K562 (cell line): ENCODE data around the gene RCE1. TPM values are rescaled to one million over a fixed set of nuclear protein-coding genes. Genes with fewer than 3 reads are reported as not detected.

ENCODE experiments used
- ATAC-seq: fragments of 200-7000 bp; cut with Tn5 transposase; 3 replicates; pipeline ENCODE4 v1.9.1; 2020; ENCODE audit warnings: moderate library complexity
- BruUV-seq: library from RNA; stranded (reverse); fragments of 400-500 nt; replicated peaks from 2 replicates; lab custom pipeline; 2021; lab: Mats Ljungman, UMichigan
- CTCF ChIA-PET: fragments of 300-600 bp; formaldehyde crosslinking; extraction: SDS; loops from one replicate; lab custom pipeline; 2021; ENCODE audit warnings: low intra/inter-chr PET ratio; lab: Yijun Ruan, JAX
- POLR2A ChIA-PET: fragments of 300-600, 350-650 bp; sonication (Branson Sonifier 250); formaldehyde crosslinking; extraction: SDS; loops from one replicate; lab custom pipeline; 2021; ENCODE audit warnings: antibody characterized with exemption, inconsistent platforms; lab: Yijun Ruan, JAX
- DNase-seq, 4 experiments: peaks; one replicate each; pipeline versions ENCODE4 v3.0.0 to v3.0.0-alpha.2; 2011 to 2018; ENCODE audit warnings: low spot score in 3 of 4, mixed read lengths in 3 of 4; ENCODE audit errors: extremely low read depth in 1 of 4
- FAIRE-seq: peaks from 2 replicates; lab custom pipeline; 2011; peaks lifted over from hg19 to GRCh38; lab: Jason Lieb, UNC
- H2AFZ ChIP-seq: 2 replicates; pipeline ENCODE4 v1.6.0; 2011; ENCODE audit warnings: low read depth, low read length, control low read depth, inconsistent platforms
- H3K27ac ChIP-seq: fragments of 200-600 bp; 3 replicates; pipeline ENCODE4 v1.8.0; 2011; ENCODE audit warnings: low read depth, mild to moderate bottlenecking, control low read depth, inconsistent platforms, low read length, moderate library complexity, mixed read lengths; ENCODE audit errors: extremely low read depth
- H3K27me3 ChIP-seq, 2 experiments: fragments of 300-600 bp in 1 of 2; 2 replicates in 1 of 2; 3 replicates in 1 of 2; pipeline versions ENCODE4 v1.6.0 to v1.8.0; 2011; ENCODE audit warnings: inconsistent platforms in 2 of 2, low read length in 2 of 2, mild to moderate bottlenecking in 1 of 2, mixed read lengths in 1 of 2, moderate library complexity in 1 of 2; ENCODE audit not compliant: control insufficient read depth in 2 of 2, insufficient read depth in 2 of 2
- H3K36me3 ChIP-seq: fragments of 300-600 bp; 3 replicates; pipeline ENCODE4 v1.8.0; 2011; ENCODE audit warnings: mild to moderate bottlenecking, low read length, inconsistent platforms; ENCODE audit not compliant: control insufficient read depth, insufficient read depth
- H3K4me1 ChIP-seq, 2 experiments: fragments of 200-600 bp in 1 of 2; replicated peaks in 1 of 2; 2 replicates in 1 of 2; 3 replicates in 1 of 2; pipeline versions ENCODE4 v1.5.1 to v1.8.0; 2011; ENCODE audit warnings: inconsistent platforms in 2 of 2, low read length in 2 of 2, mild to moderate bottlenecking in 1 of 2, mixed read lengths in 1 of 2, moderate library complexity in 1 of 2; ENCODE audit not compliant: control insufficient read depth in 2 of 2, insufficient read depth in 2 of 2
- H3K4me2 ChIP-seq: 2 replicates; pipeline ENCODE4 v1.6.1; 2011; ENCODE audit warnings: low read length, control low read depth, inconsistent platforms, mixed read lengths; ENCODE audit not compliant: insufficient read depth
- H3K4me3 ChIP-seq: fragments of 200-600 bp; sonication (generic), shearing (Covaris generic); 2 replicates; pipeline ENCODE4 v1.5.1; 2016; ENCODE audit warnings: control low read depth, inconsistent platforms
- H3K79me2 ChIP-seq: fragments of 200-600 bp; 3 replicates; pipeline ENCODE4 v1.8.0; 2011; ENCODE audit warnings: low read length, inconsistent platforms; ENCODE audit not compliant: control insufficient read depth, insufficient read depth
- H3K9ac ChIP-seq, 2 experiments: 2 replicates each; pipeline versions ENCODE4 v1.6.0 to v1.6.1; 2011; ENCODE audit warnings: low read depth in 2 of 2, low read length in 2 of 2, control low read depth in 1 of 2, inconsistent platforms in 1 of 2, mild to moderate bottlenecking in 1 of 2, mixed read lengths in 1 of 2; ENCODE audit not compliant: insufficient read depth in 1 of 2
- H3K9me1 ChIP-seq: one replicate; pipeline ENCODE4 v1.6.0; 2011; ENCODE audit warnings: inconsistent platforms, mild to moderate bottlenecking, low read length, moderate library complexity; ENCODE audit not compliant: control insufficient read depth, insufficient read depth
- H3K9me3 ChIP-seq: replicated peaks from 2 replicates; pipeline ENCODE4 v1.5.1; 2011; ENCODE audit warnings: low read depth, low read length, inconsistent platforms; ENCODE audit not compliant: control insufficient read depth, insufficient read depth
- H4K20me1 ChIP-seq: replicated peaks from 2 replicates; pipeline ENCODE4 v1.6.1; 2011; ENCODE audit warnings: low read length, inconsistent platforms, mixed read lengths; ENCODE audit not compliant: control insufficient read depth, insufficient read depth
- CC2D1A ChIP-seq: fragments of 450-650 bp; IDR thresholded peaks from 2 replicates; pipeline ENCODE4 v1.6.1; 2017; ENCODE audit warnings: mild to moderate bottlenecking
- NEUROD1 ChIP-seq: fragments of 150-350 bp; IDR thresholded peaks from 2 replicates; pipeline ENCODE4 v1.6.1; 2014; ENCODE audit warnings: borderline replicate concordance, low read length, low read depth; ENCODE audit not compliant: partially characterized antibody
- PCBP1 ChIP-seq: fragments of 200-400 bp; formaldehyde crosslinking; IDR thresholded peaks from 2 replicates; pipeline ENCODE4 v1.6.1; 2018; ENCODE audit warnings: mild to moderate bottlenecking, low read depth, low read length; ENCODE audit not compliant: poor library complexity, severe bottlenecking
- RCOR1 ChIP-seq, 2 experiments: IDR thresholded peaks; 2 replicates each; pipeline ENCODE4 v1.6.1; 2012; ENCODE audit warnings: low read depth in 2 of 2, low read length in 2 of 2, borderline replicate concordance in 1 of 2, improper control_type of control experiment in 1 of 2
- SMARCC2 ChIP-seq: fragments of 450-650 bp; IDR thresholded peaks from 2 replicates; pipeline ENCODE4 v1.6.1; 2017; ENCODE audit warnings: antibody characterized with exemption, moderate library complexity, mild to moderate bottlenecking, low read depth
- ZNF75A ChIP-seq: fragments of 450-650 bp; formaldehyde crosslinking; IDR thresholded peaks from 2 replicates; pipeline ENCODE4 v1.4.0; 2020; ENCODE audit warnings: mild to moderate bottlenecking
- ZNF76 ChIP-seq: fragments of 250-450 bp; sonication (Bioruptor Pico); IDR thresholded peaks from 2 replicates; pipeline ENCODE4 v1.4.0; 2020; ENCODE audit warnings: mild to moderate bottlenecking, moderate library complexity, borderline replicate concordance
- WGBS: fragments of 100-300 bp; shearing (Covaris generic); methylation state at CpG from one replicate; pipeline ENCODE4 v1.1.6; 2016; ENCODE audit warnings: low coverage, mixed read lengths; ENCODE audit not compliant: insufficient coverage; ENCODE audit errors: missing lambda C conversion rate; 5-methylcytosine and 5-hydroxymethylcytosine counted together
- in situ Hi-C: fragments of 300-500 bp; cut with MboI; formaldehyde crosslinking; loops from 4 replicates; pipeline ENCODE4 v1.15.0; 2018; ENCODE audit warnings: inconsistent platforms, mixed read lengths
- intact Hi-C: fragments of 100-400 bp; cut with micrococcal nuclease; formaldehyde crosslinking; loops from 2 replicates; pipeline ENCODE4 v1.14.2; 2022
- polyA plus RNA-seq, 8 experiments: library from polyadenylated mRNA; depleted of rRNA in 4 of 8; stranded (reverse) in 5 of 8; unstranded in 3 of 8; fragments of >200 nt; fragmentation: Nextera tagmentation in 2 of 8; fragmentation: Illumina TruSeq in 1 of 8; extraction: Ambion mirVana in 2 of 8; extraction: Trizol in 1 of 8; gene quantifications; 2 replicates each; pipeline versions ENCODE4 v1.2.1 to v1.2.3, GENCODE V29; 2011 to 2014; ENCODE audit warnings: inconsistent platforms in 1 of 8, missing spikeins in 1 of 8
- total RNA-seq, 7 experiments: library from RNA; depleted of rRNA in 6 of 7; stranded (reverse); fragments of >200 nt in 6 of 7; fragmentation: Illumina TruSeq in 2 of 7; extraction: Trizol in 2 of 7; gene quantifications; 2 replicates each; pipeline versions ENCODE4 v1.2.1 to v1.2.3, GENCODE V29; 2011 to 2021; ENCODE audit warnings: low replicate concordance in 1 of 7
- TF ChIP-seq, protein P1 (sequence below): fragments of 450-650 bp; IDR thresholded peaks from 2 replicates; pipeline ENCODE4 v1.6.1; 2018; ENCODE audit warnings: mild to moderate bottlenecking, low read depth; ENCODE audit not compliant: partially characterized antibody

The RCE1 gene
- total and polyA plus RNA-seq, 9 of the 15 experiments (the other 6 are each of a cell fraction or from before 2014, with no cell fraction given), result 0.75 to 41.5 (median 15.1) TPM

DNA sequence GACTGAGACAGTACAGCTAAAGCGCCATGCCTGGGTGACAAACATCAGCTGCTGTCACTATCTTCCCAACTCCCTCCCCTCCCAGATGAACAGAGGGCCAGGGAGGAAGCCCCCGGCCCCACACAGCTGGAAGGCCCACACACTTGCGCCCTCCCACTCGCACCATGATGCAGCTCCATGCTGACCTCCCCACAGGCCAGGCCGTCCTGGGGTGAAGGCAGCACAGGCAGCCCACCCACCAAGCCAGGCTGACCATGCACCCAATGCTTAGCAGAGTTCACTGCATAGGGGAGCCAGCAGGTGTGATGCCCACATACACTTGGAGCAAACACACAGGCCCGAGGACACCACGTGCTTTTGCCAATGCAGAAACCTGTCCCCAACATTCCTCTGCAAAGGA lies 35.8 kb downstream of the RCE1 start:
- peaks cover 10 to 54% of the 10 kb centered on the region in 2 experiments; a peak in 4 of 5 replicates for H3K4me1 ChIP-seq

More for the DNA sequence above, 35.8 kb downstream of the RCE1 start:
- H4K20me1 ChIP-seq, result 0 out of 2 replicates have a peak, but pooled peaks cover 3% of the 10 kb centered on the region
- no peak overlapping the region for H2AFZ ChIP-seq
- WGBS, result 65% methylated on average over 5 of the region's 7 CpGs
- CTCF ChIA-PET, result no interaction called here
- no peak overlapping the region for H3K4me3 ChIP-seq
- H3K27ac ChIP-seq, result no peak overlapping the region
- in situ Hi-C loops, result no loop called here
- no peak overlapping the region for H3K4me2 ChIP-seq
- TF ChIP-seq NEUROD1, result no peak
- TF ChIP-seq PCBP1, result no peak
- no peak for TF ChIP-seq ZNF75A (CRISPR knock-in tag)
- TF ChIP-seq CC2D1A, result no peak
- TF ChIP-seq, protein P1, sequence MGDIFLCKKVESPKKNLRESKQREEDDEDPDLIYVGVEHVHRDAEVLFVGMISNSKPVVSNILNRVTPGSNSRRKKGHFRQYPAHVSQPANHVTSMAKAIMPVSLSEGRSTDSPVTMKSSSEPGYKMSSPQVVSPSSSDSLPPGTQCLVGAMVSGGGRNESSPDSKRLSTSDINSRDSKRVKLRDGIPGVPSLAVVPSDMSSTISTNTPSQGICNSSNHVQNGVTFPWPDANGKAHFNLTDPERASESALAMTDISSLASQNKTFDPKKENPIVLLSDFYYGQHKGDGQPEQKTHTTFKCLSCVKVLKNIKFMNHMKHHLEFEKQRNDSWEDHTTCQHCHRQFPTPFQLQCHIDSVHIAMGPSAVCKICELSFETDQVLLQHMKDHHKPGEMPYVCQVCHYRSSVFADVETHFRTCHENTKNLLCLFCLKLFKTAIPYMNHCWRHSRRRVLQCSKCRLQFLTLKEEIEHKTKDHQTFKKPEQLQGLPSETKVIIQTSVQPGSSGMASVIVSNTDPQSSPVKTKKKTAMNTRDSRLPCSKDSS, result no peak
- no peak for TF ChIP-seq SMARCC2
- TF ChIP-seq ZNF76 (CRISPR knock-in tag), result no peak
- no peak for TF ChIP-seq RCOR1 (IDR thresholded peaks at IDR 0.05; ENCODE audit: borderline replicate concordance in 1 of 2, low read depth in 2 of 2, low read length in 2 of 2)
- H3K9ac ChIP-seq, result peak overlapping the region in 1 of 2 experiments; percentile 64; a peak in 2 of 4 replicates
- FAIRE-seq (no peak), ATAC-seq (no peak), DNase-seq (no peak)
- no peaks in the 10 kb centered on the region for H3K9me3 ChIP-seq
- POLR2A ChIA-PET, result interaction anchor here (1.1 kb wide), 2 partner anchors 15 to 201 kb away, joined by 3 read pairs; partner anchors contain the start of gene RBM4B
- no TSS peak for BruUV-seq
- no peaks in the 10 kb centered on the region for H3K27me3 ChIP-seq
- no peaks in the 10 kb centered on the region for H3K79me2 ChIP-seq
- no peaks in the 10 kb centered on the region for H3K36me3 ChIP-seq
- intact Hi-C loops, result no loop called here
- H3K9me1 ChIP-seq, result no peaks in the 10 kb centered on the region
